Fibroblast of lung (primary cell): ENCODE results near the gene KIF25.

Experiments
- EZH2 ChIP-seq: IDR thresholded peaks from 2 replicates; pipeline ENCODE4 v1.5.1; 2012; ENCODE audit warnings: low read length, control low read depth, mild to moderate bottlenecking; ENCODE audit errors: missing control alignments
- TF ChIP-seq, protein P1 (sequence below), 2 donors: IDR thresholded peaks in 1 of 2; conservative IDR thresholded peaks in 1 of 2; 1 replicate in 1 of 2; 2 replicates in 1 of 2; pipeline ENCODE4 v1.5.1; 2011 to 2012; ENCODE audit warnings: low read length in 2 of 2, control low read depth in 1 of 2, inconsistent platforms in 1 of 2, low read depth in 1 of 2, mild to moderate bottlenecking in 1 of 2

DNA sequence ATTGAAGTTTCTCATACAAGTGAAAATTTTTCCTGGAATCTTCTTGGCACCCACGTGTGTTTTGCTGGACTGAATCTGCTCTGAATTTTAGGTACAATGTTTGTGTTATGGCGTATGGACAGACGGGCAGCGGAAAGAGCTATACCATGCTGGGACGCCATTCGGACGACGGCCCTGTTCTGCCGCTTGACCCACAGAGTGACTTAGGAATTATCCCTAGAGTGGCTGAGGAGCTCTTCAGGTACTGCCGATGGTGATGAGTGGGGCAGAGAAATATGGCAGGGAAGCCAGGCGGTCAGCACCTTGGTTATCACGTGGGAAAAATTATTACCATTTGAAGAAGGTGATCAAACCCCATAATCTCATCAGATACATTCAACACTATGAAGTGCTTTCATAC is 36.3 kb downstream of the KIF25 start:
- TF ChIP-seq EZH2, result no peak
- TF ChIP-seq, protein P1, sequence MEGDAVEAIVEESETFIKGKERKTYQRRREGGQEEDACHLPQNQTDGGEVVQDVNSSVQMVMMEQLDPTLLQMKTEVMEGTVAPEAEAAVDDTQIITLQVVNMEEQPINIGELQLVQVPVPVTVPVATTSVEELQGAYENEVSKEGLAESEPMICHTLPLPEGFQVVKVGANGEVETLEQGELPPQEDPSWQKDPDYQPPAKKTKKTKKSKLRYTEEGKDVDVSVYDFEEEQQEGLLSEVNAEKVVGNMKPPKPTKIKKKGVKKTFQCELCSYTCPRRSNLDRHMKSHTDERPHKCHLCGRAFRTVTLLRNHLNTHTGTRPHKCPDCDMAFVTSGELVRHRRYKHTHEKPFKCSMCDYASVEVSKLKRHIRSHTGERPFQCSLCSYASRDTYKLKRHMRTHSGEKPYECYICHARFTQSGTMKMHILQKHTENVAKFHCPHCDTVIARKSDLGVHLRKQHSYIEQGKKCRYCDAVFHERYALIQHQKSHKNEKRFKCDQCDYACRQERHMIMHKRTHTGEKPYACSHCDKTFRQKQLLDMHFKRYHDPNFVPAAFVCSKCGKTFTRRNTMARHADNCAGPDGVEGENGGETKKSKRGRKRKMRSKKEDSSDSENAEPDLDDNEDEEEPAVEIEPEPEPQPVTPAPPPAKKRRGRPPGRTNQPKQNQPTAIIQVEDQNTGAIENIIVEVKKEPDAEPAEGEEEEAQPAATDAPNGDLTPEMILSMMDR (conservative IDR thresholded peaks at IDR 0.05 in 1 of 2, IDR thresholded peaks at IDR 0.05 in 1 of 2; ENCODE audit: low read depth in 1 of 2, low read length in 2 of 2), result no peak
